ENCODE results near the gene TRIM26. TPM values are rescaled to one million over a fixed set of nuclear protein-coding genes. Genes with fewer than 3 reads are reported as not detected.
A peak's percentile ranks its signal among the peaks of the same experiment; 100 is the strongest.

The TRIM26 gene
- total and polyA plus RNA-seq, 2 of the 13 experiments (the other 11 are each of a cell fraction or from before 2014, with no cell fraction given): 27.1 to 38.7 TPM

DNA sequence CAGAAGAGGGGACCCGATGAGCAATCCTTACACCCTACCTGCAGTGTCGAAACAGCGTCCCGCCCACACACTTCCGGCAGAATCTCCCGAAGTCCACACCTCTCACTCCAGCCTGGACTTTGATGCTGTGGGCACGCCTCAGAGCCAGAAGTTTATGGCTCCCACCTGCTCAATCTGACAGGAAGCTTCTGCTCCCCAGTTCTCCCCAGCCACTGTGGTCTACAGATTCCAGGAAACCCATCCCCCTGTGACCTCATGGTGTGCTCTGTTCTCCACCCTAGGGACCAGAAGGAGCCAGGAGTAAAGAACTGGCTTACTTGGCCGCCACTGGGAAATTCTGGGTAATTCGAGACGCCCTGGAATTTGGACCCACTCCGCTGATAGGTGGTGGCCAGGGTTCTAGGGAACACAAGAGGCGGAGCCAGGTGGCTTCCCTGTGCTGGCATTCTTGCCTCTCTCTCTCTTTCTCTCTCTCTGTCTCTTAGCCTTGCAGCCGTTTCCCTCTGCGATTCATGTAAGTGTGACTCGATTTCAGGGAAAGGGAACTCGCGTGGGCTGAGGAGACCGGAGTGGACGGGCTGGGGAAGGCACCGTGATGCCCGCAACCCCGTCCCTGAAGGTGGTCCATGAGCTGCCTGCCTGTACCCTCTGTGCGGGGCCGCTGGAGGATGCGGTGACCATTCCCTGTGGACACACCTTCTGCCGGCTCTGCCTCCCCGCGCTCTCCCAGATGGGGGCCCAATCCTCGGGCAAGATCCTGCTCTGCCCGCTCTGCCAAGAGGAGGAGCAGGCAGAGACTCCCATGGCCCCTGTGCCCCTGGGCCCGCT, 49.9 kb downstream of the TRIM26 start, which contains the start of gene TRIM15 (continued):
- 0 out of 2 replicates have a peak, but pooled peaks have one; percentile 41 for TF ChIP-seq EHMT2 (IDR thresholded peaks at IDR 0.05; ENCODE audit: borderline replicate concordance, low read depth, low read length)
- TF ChIP-seq, protein P1, sequence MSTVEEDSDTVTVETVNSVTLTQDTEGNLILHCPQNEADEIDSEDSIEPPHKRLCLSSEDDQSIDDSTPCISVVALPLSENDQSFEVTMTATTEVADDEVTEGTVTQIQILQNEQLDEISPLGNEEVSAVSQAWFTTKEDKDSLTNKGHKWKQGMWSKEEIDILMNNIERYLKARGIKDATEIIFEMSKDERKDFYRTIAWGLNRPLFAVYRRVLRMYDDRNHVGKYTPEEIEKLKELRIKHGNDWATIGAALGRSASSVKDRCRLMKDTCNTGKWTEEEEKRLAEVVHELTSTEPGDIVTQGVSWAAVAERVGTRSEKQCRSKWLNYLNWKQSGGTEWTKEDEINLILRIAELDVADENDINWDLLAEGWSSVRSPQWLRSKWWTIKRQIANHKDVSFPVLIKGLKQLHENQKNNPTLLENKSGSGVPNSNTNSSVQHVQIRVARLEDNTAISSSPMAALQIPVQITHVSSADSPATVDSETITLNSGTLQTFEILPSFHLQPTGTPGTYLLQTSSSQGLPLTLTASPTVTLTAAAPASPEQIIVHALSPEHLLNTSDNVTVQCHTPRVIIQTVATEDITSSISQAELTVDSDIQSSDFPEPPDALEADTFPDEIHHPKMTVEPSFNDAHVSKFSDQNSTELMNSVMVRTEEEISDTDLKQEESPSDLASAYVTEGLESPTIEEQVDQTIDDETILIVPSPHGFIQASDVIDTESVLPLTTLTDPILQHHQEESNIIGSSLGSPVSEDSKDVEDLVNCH (CRISPR knock-in tag; IDR thresholded peaks at IDR 0.05): no peak
- TF ChIP-seq, protein P2, sequence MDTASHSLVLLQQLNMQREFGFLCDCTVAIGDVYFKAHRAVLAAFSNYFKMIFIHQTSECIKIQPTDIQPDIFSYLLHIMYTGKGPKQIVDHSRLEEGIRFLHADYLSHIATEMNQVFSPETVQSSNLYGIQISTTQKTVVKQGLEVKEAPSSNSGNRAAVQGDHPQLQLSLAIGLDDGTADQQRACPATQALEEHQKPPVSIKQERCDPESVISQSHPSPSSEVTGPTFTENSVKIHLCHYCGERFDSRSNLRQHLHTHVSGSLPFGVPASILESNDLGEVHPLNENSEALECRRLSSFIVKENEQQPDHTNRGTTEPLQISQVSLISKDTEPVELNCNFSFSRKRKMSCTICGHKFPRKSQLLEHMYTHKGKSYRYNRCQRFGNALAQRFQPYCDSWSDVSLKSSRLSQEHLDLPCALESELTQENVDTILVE (CRISPR knock-in tag; IDR thresholded peaks at IDR 0.05): no peak; the same call in 1 of the 2 replicates
- TF ChIP-seq KDM1A (CRISPR knock-in tag; IDR thresholded peaks at IDR 0.05): peak; percentile 62; the same call in 1 of the 2 replicates
- TF ChIP-seq MLLT10 (CRISPR knock-in tag; IDR thresholded peaks at IDR 0.05): no peak
- TF ChIP-seq TSC22D2 (CRISPR knock-in tag; IDR thresholded peaks at IDR 0.05; ENCODE audit: borderline replicate concordance): no peak; the same call in none of the 2 replicates
- peak; percentile 85; the same call in 1 of the 2 replicates for TF ChIP-seq ZMAT3 (CRISPR knock-in tag; conservative IDR thresholded peaks at IDR 0.05)
- no peak for TF ChIP-seq ETV6 (CRISPR knock-in tag; conservative IDR thresholded peaks at IDR 0.05)
- peak; percentile 48; the same call in 1 of the 2 replicates for TF ChIP-seq ZBTB7B (CRISPR knock-in tag; IDR thresholded peaks at IDR 0.05)
- TF ChIP-seq ZNF724P (CRISPR knock-in tag; IDR thresholded peaks at IDR 0.05; ENCODE audit: borderline replicate concordance): no peak
- TF ChIP-seq RXRA (CRISPR knock-in tag; IDR thresholded peaks at IDR 0.05): no peak; the same call in 1 of the 2 replicates
- TF ChIP-seq, protein P3, sequence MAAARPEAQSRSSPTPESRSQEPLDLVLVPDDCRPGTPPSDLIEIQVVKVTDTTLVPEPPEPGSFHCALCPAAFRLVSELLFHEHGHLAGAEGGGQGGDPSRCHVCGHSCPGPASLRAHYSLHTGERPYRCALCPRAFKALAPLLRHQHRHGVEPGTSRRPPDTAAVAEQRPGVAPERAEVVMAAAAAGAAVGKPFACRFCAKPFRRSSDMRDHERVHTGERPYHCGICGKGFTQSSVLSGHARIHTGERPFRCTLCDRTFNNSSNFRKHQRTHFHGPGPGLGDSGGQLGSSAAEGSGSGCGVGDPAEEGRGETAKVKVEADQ (CRISPR knock-in tag; IDR thresholded peaks at IDR 0.05; ENCODE audit: borderline replicate concordance): peak; percentile 44; the same call in 1 of the 2 replicates
- peak; percentile 88 for TF ChIP-seq SRY (CRISPR knock-in tag; IDR thresholded peaks at IDR 0.05)
- TF ChIP-seq, protein P4, sequence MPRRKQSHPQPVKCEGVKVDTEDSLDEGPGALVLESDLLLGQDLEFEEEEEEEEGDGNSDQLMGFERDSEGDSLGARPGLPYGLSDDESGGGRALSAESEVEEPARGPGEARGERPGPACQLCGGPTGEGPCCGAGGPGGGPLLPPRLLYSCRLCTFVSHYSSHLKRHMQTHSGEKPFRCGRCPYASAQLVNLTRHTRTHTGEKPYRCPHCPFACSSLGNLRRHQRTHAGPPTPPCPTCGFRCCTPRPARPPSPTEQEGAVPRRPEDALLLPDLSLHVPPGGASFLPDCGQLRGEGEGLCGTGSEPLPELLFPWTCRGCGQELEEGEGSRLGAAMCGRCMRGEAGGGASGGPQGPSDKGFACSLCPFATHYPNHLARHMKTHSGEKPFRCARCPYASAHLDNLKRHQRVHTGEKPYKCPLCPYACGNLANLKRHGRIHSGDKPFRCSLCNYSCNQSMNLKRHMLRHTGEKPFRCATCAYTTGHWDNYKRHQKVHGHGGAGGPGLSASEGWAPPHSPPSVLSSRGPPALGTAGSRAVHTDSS (CRISPR knock-in tag; conservative IDR thresholded peaks at IDR 0.05): 0 out of 2 replicates have a peak, but pooled peaks have one; percentile 11
- no peak for TF ChIP-seq FOXA1 (IDR thresholded peaks at IDR 0.05)
- TF ChIP-seq FOXA1 (CRISPR knock-in tag; IDR thresholded peaks at IDR 0.05): no peak; the same call in 1 of the 2 replicates
- TF ChIP-seq, protein P5, sequence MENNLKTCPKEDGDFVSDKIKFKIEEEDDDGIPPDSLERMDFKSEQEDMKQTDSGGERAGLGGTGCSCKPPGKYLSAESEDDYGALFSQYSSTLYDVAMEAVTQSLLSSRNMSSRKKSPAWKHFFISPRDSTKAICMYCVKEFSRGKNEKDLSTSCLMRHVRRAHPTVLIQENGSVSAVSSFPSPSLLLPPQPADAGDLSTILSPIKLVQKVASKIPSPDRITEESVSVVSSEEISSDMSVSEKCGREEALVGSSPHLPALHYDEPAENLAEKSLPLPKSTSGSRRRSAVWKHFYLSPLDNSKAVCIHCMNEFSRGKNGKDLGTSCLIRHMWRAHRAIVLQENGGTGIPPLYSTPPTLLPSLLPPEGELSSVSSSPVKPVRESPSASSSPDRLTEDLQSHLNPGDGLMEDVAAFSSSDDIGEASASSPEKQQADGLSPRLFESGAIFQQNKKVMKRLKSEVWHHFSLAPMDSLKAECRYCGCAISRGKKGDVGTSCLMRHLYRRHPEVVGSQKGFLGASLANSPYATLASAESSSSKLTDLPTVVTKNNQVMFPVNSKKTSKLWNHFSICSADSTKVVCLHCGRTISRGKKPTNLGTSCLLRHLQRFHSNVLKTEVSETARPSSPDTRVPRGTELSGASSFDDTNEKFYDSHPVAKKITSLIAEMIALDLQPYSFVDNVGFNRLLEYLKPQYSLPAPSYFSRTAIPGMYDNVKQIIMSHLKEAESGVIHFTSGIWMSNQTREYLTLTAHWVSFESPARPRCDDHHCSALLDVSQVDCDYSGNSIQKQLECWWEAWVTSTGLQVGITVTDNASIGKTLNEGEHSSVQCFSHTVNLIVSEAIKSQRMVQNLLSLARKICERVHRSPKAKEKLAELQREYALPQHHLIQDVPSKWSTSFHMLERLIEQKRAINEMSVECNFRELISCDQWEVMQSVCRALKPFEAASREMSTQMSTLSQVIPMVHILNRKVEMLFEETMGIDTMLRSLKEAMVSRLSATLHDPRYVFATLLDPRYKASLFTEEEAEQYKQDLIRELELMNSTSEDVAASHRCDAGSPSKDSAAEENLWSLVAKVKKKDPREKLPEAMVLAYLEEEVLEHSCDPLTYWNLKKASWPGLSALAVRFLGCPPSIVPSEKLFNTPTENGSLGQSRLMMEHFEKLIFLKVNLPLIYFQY (CRISPR knock-in tag; IDR thresholded peaks at IDR 0.05; ENCODE audit: borderline replicate concordance): peak; percentile 83; the same call in 1 of the 2 replicates
- TF ChIP-seq ZNF292 (CRISPR knock-in tag; IDR thresholded peaks at IDR 0.05; ENCODE audit: borderline replicate concordance, low read depth): peak; percentile 54; the same call in 1 of the 2 replicates
- TF ChIP-seq NCOA5 (CRISPR knock-in tag; IDR thresholded peaks at IDR 0.05): no peak; the same call in 1 of the 2 replicates
